Brain microvascular endothelial cell (primary cell): ENCODE data around the gene TNPO2.

Experiments used
- DNase-seq: peaks from one replicate; pipeline ENCODE4 v3.0.0-alpha.2; 2020
- H3K27ac ChIP-seq: fragments of 250-450 bp; sonication (Bioruptor Pico); 2 replicates; pipeline ENCODE4 v1.5.1; 2020; ENCODE audit warnings: mild to moderate bottlenecking, moderate library complexity
- H3K27me3 ChIP-seq: fragments of 250-450 bp; sonication (Bioruptor Pico); replicated peaks from 2 replicates; pipeline ENCODE4 v1.5.1; 2020; ENCODE audit warnings: mild to moderate bottlenecking
- H3K36me3 ChIP-seq: fragments of 250-450 bp; sonication (Bioruptor Pico); replicated peaks from 2 replicates; pipeline ENCODE4 v1.5.1; 2020; ENCODE audit warnings: mild to moderate bottlenecking
- H3K4me3 ChIP-seq: 2 replicates; pipeline ENCODE4 v1.5.1; 2011; ENCODE audit warnings: low read depth, mild to moderate bottlenecking, control low read depth, low read length, moderate library complexity
- CTCF ChIP-seq: IDR thresholded peaks from 2 replicates; pipeline ENCODE4 v1.5.1; 2011; ENCODE audit warnings: low read depth, mild to moderate bottlenecking, moderate library complexity, low read length, control low read depth, inconsistent platforms; ENCODE audit errors: missing control alignments
- in situ Hi-C: cut with HindIII; loops from 2 replicates; pipeline ENCODE4 v1.10.0; 2017; ENCODE audit warnings: low sequenced_read_pairs, low pct_ligation_motif_present

The TNPO2 gene

GRCh38 chr19:12749938-12750521 is 26.3 kb upstream of the TNPO2 start:
- no peak for TF ChIP-seq CTCF
- no peak overlapping the region for H3K4me3 ChIP-seq
- H3K36me3 ChIP-seq = peaks cover 17% of the 10 kb centered on the region
- no peak overlapping the region for H3K27ac ChIP-seq
- peaks cover 8% of the 10 kb centered on the region for H3K27me3 ChIP-seq
- in situ Hi-C loops = no loop called here
- DNase-seq = peak; percentile 39

GRCh38 chr19:12748489-12748888 is 24.8 kb upstream of the TNPO2 start:
- Histone ChIP-seq H3K27me3 (peaks cover 8% of the 10 kb centered on the region), H3K4me3 (no peak overlapping the region), H3K36me3 (peaks cover 20% of the 10 kb centered on the region), H3K27ac (no peak overlapping the region)
- in situ Hi-C loops = no loop called here
- TF ChIP-seq CTCF = no peak
- no peak for DNase-seq

- DNase-seq = peak; percentile 33
- H3K27me3 ChIP-seq = no peaks in the 10 kb centered on the region
- no peak overlapping the region for H3K27ac ChIP-seq
Observed at GRCh38 chr19:12745166-12745897, 21.6 kb upstream of the TNPO2 start.

GRCh38 chr19:12737835-12738351 is 14.2 kb upstream of the TNPO2 start:
- H3K27me3 ChIP-seq = no peaks in the 10 kb centered on the region
- in situ Hi-C loops = no loop called here
- no peak for TF ChIP-seq CTCF
- H3K27ac ChIP-seq = peak overlapping the region; percentile 96
- no peak for DNase-seq
- no peaks in the 10 kb centered on the region for H3K36me3 ChIP-seq
- peak overlapping the region; percentile 97 for H3K4me3 ChIP-seq

More at GRCh38 chr19:12745166-12745897, 21.6 kb upstream of the TNPO2 start:
- peaks cover 20% of the 10 kb centered on the region for H3K36me3 ChIP-seq
- in situ Hi-C loops = no loop called here
- no peak overlapping the region for H3K4me3 ChIP-seq
- TF ChIP-seq CTCF = no peak

- H3K4me3 ChIP-seq = peak within 1 kb of the TSS; percentile 97
- in situ Hi-C loops = no loop called here
- DNase-seq = peak; percentile 100
- no peaks in the 10 kb centered on the region for H3K36me3 ChIP-seq
- H3K27me3 ChIP-seq = no peaks in the 10 kb centered on the region
- no peak for TF ChIP-seq CTCF
- peak within 1 kb of the TSS; percentile 96 for H3K27ac ChIP-seq
Observed at GRCh38 chr19:12736995-12737834, 13.5 kb upstream of the TNPO2 start, which contains the start of gene GET3. TSS of gene GET3 (plus strand) at chr19:12737497. CDS start at chr19:12737506, 9 bp downstream.
